Kidney (tissue), 14 donors: Measurements from ENCODE around the gene MYO15B. TPM values are rescaled to one million over a fixed set of nuclear protein-coding genes. Genes with fewer than 3 reads are reported as not detected.

Experiments used
- DNase-seq, 5 donors: peaks; one replicate each; pipeline ENCODE4 v3.0.0-alpha.2; 2013 to 2020
- FAIRE-seq: peaks from 2 replicates; lab custom pipeline; 2012; peaks lifted over from hg19 to GRCh38; lab: Jason Lieb, UNC
- H3K27ac ChIP-seq, 2 donors: one replicate each; pipeline ENCODE4 v1.7.0; 2013; ENCODE audit warnings: low read depth in 2 of 2, low read length in 2 of 2, inconsistent platforms in 1 of 2
- H3K27me3 ChIP-seq: one replicate; pipeline ENCODE4 v1.7.1; 2013; ENCODE audit warnings: low read length, inconsistent platforms; ENCODE audit not compliant: control insufficient read depth, insufficient read depth
- H3K36me3 ChIP-seq, 3 donors: one replicate each; pipeline versions ENCODE4 v1.7.0 to v1.7.1; 2013; ENCODE audit warnings: low read length in 3 of 3, control low read depth in 1 of 3, inconsistent platforms in 1 of 3; ENCODE audit not compliant: insufficient read depth in 3 of 3, control insufficient read depth in 2 of 3
- H3K4me1 ChIP-seq, 3 donors: one replicate each; pipeline versions ENCODE4 v1.7.0 to v1.7.1; 2013; ENCODE audit warnings: low read length in 3 of 3, inconsistent platforms in 1 of 3, low read depth in 1 of 3; ENCODE audit not compliant: control insufficient read depth in 2 of 3, insufficient read depth in 2 of 3
- H3K4me3 ChIP-seq, 3 donors: one replicate each; pipeline versions ENCODE4 v1.7.0 to v1.8.1; 2013; ENCODE audit warnings: low read length in 3 of 3, control low read depth in 1 of 3, inconsistent platforms in 1 of 3
- H3K9ac ChIP-seq, 3 donors: one replicate each; pipeline versions ENCODE4 v1.7.0 to v1.7.1; 2013; ENCODE audit warnings: low read length in 3 of 3, control low read depth in 1 of 3, inconsistent platforms in 1 of 3
- H3K9me3 ChIP-seq, 3 donors: one replicate each; pipeline versions ENCODE4 v1.7.0 to v1.7.1; 2013; ENCODE audit warnings: low read length in 3 of 3, control low read depth in 1 of 3, inconsistent platforms in 1 of 3; ENCODE audit not compliant: control insufficient read depth in 2 of 3, insufficient read depth in 1 of 3
- CTCF ChIP-seq: IDR thresholded peaks from 3 replicates; pipeline ENCODE4 v1.5.1; 2012; ENCODE audit warnings: mild to moderate bottlenecking, moderate library complexity, borderline replicate concordance; ENCODE audit not compliant: insufficient read depth; ENCODE audit errors: extremely low read depth
- intact Hi-C: fragments of 100-400 bp; cut with DNase I; formaldehyde crosslinking; loops from one replicate; pipeline ENCODE4 v1.11.1; 2022
- polyA plus RNA-seq: library from polyadenylated mRNA; stranded (reverse); fragments of 350-450 nt; fragmentation: Illumina TruSeq; extraction: RNeasy Lipid Tissue Mini Kit (QIAGEN cat#74804); gene quantifications from one replicate; pipeline ENCODE4 v1.2.3, GENCODE V29; 2014; ENCODE audit warnings: low read depth, low replicate concordance; ENCODE audit not compliant: insufficient read depth
- total RNA-seq: library from RNA; stranded (reverse); fragmentation: NEBNext Ultra II Directional; extraction: Animal tissue kit (Norgen Biotek cat#: 25700); gene quantifications from one replicate; pipeline ENCODE4 v1.2.1, GENCODE V29; 2021
- donor health status: control.
- donor health status: control.
- donor health status: control.
- donor health status: control.
- donor health status: control.
- donor health status: DM: yes; HTN: yes; CAD: no.
- donor health status: Normal renal cell carcinoma (clear cell type).

Gene MYO15B
- total and polyA plus RNA-seq, 2 donors from 2014 or later = 139 to 286 TPM

GRCh38 chr17:75654176-75654575 is 66.6 kb downstream of the MYO15B start:
- Histone ChIP-seq H3K9ac (no peak overlapping the region), H3K27ac (peak overlapping the region in 1 of 2 donors; percentile 23), H3K9me3 (no peaks in the 10 kb centered on the region), H3K4me3 (no peak overlapping the region), H3K4me1 (no peaks in the 10 kb centered on the region), H3K36me3 (peaks cover 2 to 25% (median 15%) of the 10 kb centered on the region in 3 donors), H3K27me3 (no peaks in the 10 kb centered on the region)
- TF ChIP-seq CTCF = no peak
- DNase-seq = no peak
- intact Hi-C loops = no loop called here
- no peak for FAIRE-seq

- FAIRE-seq (no peak), DNase-seq (peak in 1 of 5 donors; percentile 58)
- Histone ChIP-seq H3K9ac (no peak overlapping the region), H3K36me3 (peaks cover 2 to 36% (median 27%) of the 10 kb centered on the region in 3 donors), H3K27ac (no peak overlapping the region), H3K4me1 (no peaks in the 10 kb centered on the region), H3K9me3 (no peaks in the 10 kb centered on the region), H3K27me3 (no peaks in the 10 kb centered on the region), H3K4me3 (no peak overlapping the region)
- no peak for TF ChIP-seq CTCF
- intact Hi-C loops = no loop called here
Observed at GRCh38 chr17:75658237-75658636, 70.6 kb downstream of the MYO15B start.

GRCh38 chr17:75661531-75661930 is 73.9 kb downstream of the MYO15B start:
- Histone ChIP-seq H3K9ac (no peak overlapping the region), H3K36me3 (peaks cover 2 to 40% (median 24%) of the 10 kb centered on the region in 3 donors), H3K27me3 (no peaks in the 10 kb centered on the region), H3K27ac (no peak overlapping the region), H3K4me3 (no peak overlapping the region), H3K9me3 (no peaks in the 10 kb centered on the region), H3K4me1 (peaks cover 0 to 8% (median 8%) of the 10 kb centered on the region in 3 donors)
- TF ChIP-seq CTCF = no peak
- FAIRE-seq = no peak
- intact Hi-C loops = no loop called here
- DNase-seq = no peak

- no peaks in the 10 kb centered on the region for H3K27me3 ChIP-seq
- H3K27ac ChIP-seq = no peak overlapping the region
- H3K9ac ChIP-seq = no peak overlapping the region
- peaks cover 0 to 8% (median 8%) of the 10 kb centered on the region in 3 donors for H3K4me1 ChIP-seq
- no peak overlapping the region for H3K4me3 ChIP-seq
- TF ChIP-seq CTCF = no peak
- FAIRE-seq (no peak), DNase-seq (peak in 1 of 5 donors; percentile 18)
- H3K9me3 ChIP-seq = no peaks in the 10 kb centered on the region
- H3K36me3 ChIP-seq = peaks cover 0 to 34% (median 24%) of the 10 kb centered on the region in 3 donors
- intact Hi-C loops = no loop called here
Observed at GRCh38 chr17:75662511-75662910, 74.9 kb downstream of the MYO15B start.
